ENCODE measurements around the gene CCDC59. TPM values are rescaled to one million over a fixed set of nuclear protein-coding genes. Genes with fewer than 3 reads are reported as not detected.

The CCDC59 gene
- total RNA-seq, 1 experiment from 2014 or later, result 49.9 TPM

DNA sequence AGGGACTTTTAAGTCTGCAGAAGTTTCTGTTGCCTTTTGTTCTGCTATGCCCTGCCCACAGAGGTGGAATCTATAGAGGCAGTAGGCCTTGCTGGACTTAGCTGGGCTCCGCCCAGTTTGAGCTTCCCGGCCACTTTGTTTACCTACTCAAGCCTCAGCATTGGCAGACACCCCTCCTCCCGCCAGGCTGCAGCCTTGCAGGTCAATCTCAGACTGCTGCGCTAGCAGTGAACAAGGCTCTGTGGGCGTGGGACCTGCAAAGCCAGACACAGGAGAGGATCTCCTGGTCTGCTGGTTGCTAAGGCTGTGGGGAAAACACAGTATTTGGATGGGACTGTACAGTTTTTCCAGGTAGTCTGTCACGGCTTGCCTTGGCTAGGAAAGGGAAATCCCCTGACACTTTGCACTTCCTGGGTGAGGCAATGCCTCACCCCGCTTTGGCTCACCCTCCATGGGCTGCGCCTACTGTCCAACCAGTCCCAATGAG lies 43.7 kb downstream of the CCDC59 start:
- peak in 1 of 2 experiments; percentile 62 for DNase-seq
- Histone ChIP-seq H4K20me1 (ENCODE audit: insufficient read depth) (no peaks in the 10 kb centered on the region), H3F3A (ENCODE audit: insufficient read depth, low read depth) (no peaks in the 10 kb centered on the region), H2AFZ (peak overlapping the region; percentile 55; the same call in 1 of the 2 replicates), H3K27me3 (ENCODE audit: insufficient read depth, low read depth) (no peaks in the 10 kb centered on the region), H3K27ac (no peak overlapping the region), H3K79me2 (ENCODE audit: low read depth) (no peaks in the 10 kb centered on the region), H3K4me2 (peak overlapping the region; percentile 24; the same call in 1 of the 2 replicates), H3K4me1 (replicated peaks; ENCODE audit: insufficient read depth) (no peaks in the 10 kb centered on the region), H3K4me3 (no peak overlapping the region; the same call in 1 of the 2 replicates), H3K9me2 (ENCODE audit: insufficient read depth) (peaks cover 6% of the 10 kb centered on the region; the same call in 1 of the 2 replicates), H3K9me3 (ENCODE audit: insufficient read depth, low read depth) (no peaks in the 10 kb centered on the region), H3K36me3 (ENCODE audit: low read depth) (no peaks in the 10 kb centered on the region)
- ChIA-PET CTCF (no interaction called here), POLR2A (ENCODE audit: unreplicated experiment) (no interaction called here)
- BruUV-seq (replicated peaks), result no TSS peak
- TF ChIP-seq, protein P1, sequence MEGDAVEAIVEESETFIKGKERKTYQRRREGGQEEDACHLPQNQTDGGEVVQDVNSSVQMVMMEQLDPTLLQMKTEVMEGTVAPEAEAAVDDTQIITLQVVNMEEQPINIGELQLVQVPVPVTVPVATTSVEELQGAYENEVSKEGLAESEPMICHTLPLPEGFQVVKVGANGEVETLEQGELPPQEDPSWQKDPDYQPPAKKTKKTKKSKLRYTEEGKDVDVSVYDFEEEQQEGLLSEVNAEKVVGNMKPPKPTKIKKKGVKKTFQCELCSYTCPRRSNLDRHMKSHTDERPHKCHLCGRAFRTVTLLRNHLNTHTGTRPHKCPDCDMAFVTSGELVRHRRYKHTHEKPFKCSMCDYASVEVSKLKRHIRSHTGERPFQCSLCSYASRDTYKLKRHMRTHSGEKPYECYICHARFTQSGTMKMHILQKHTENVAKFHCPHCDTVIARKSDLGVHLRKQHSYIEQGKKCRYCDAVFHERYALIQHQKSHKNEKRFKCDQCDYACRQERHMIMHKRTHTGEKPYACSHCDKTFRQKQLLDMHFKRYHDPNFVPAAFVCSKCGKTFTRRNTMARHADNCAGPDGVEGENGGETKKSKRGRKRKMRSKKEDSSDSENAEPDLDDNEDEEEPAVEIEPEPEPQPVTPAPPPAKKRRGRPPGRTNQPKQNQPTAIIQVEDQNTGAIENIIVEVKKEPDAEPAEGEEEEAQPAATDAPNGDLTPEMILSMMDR (conservative IDR thresholded peaks at IDR 0.05), result no peak
- TF ChIP-seq EZH2 (IDR thresholded peaks at IDR 0.05; ENCODE audit: low read depth), result no peak
- intact Hi-C loops (cut with micrococcal nuclease; ENCODE audit: unreplicated experiment), result no loop called here

Other genes with a start within 250 kb of the CCDC59 start
- gene METTL25, start 142 bp upstream of the CCDC59 start, total RNA-seq (2021), result 2.2 and 2.8 TPM in 2 replicates